ENCODE results near the gene COPRS. TPM values are rescaled to one million over a fixed set of nuclear protein-coding genes. Genes with fewer than 3 reads are reported as not detected.

Gene COPRS
- total RNA-seq, 1 donor from 2014 or later = 103 TPM

- no peak for DNase-seq (ENCODE audit: low spot score)
Measured at GRCh38 chr17:31808521-31809050, 50.5 kb downstream of the COPRS start.

GRCh38 chr17:31807846-31808245 is 51.2 kb downstream of the COPRS start:
- DNase-seq (ENCODE audit: low spot score) = no peak

- DNase-seq (ENCODE audit: low spot score) = no peak
Measured at GRCh38 chr17:31806921-31807320, 52.1 kb downstream of the COPRS start.

- no peak for DNase-seq (ENCODE audit: low spot score)
Measured at GRCh38 chr17:31803494-31804213, 55.4 kb downstream of the COPRS start.

- DNase-seq (ENCODE audit: low spot score) = no peak
Measured at GRCh38 chr17:31802502-31802901, 56.5 kb downstream of the COPRS start.

Other genes starting within 250 kb of the COPRS start
- gene UTP6, start 42.5 kb upstream of the COPRS start, total RNA-seq (ENCODE audit: insufficient read depth, low replicate concordance) = 36.6 TPM
- 21.7 TPM for gene SUZ12, start 77.8 kb upstream of the COPRS start, total RNA-seq (ENCODE audit: insufficient read depth, low replicate concordance)
- gene LRRC37B, start 148.1 kb upstream of the COPRS start, total RNA-seq (ENCODE audit: insufficient read depth, low replicate concordance) = 24.6 TPM

Data from umbilical cord (tissue), 2 donors.